Left lung (tissue), 10 donors: ENCODE results near the gene FOCAD. TPM values are rescaled to one million over a fixed set of nuclear protein-coding genes. Genes with fewer than 3 reads are reported as not detected.

ENCODE experiments used
- ATAC-seq: fragments of 200-7000 bp; cut with Tn5 transposase; one replicate; pipeline ENCODE4 v1.9.1; 2020; ENCODE audit warnings: moderate library complexity
- DNase-seq, 4 donors: peaks; one replicate each; pipeline ENCODE4 v3.0.0-alpha.2; 2013 to 2020
- H3K27ac ChIP-seq, 2 donors: fragments of 200-600 bp; sonication (generic) in 1 of 2; one replicate each; pipeline versions ENCODE4 v1.5.0 to v1.8.0; 2020 to 2021
- H3K27me3 ChIP-seq, 2 donors: fragments of 200-600 bp; sonication (generic) in 1 of 2; one replicate each; pipeline versions ENCODE4 v1.5.0 to v1.8.0; 2020 to 2021
- H3K36me3 ChIP-seq, 2 donors: fragments of 200-600 bp; sonication (generic) in 1 of 2; one replicate each; pipeline versions ENCODE4 v1.5.0 to v1.8.0; 2020 to 2021
- H3K4me1 ChIP-seq, 2 donors: fragments of 200-600 bp; one replicate each; pipeline ENCODE4 v1.8.0; 2021
- H3K4me3 ChIP-seq, 2 donors: fragments of 200-600 bp; sonication (generic) in 1 of 2; one replicate each; pipeline versions ENCODE4 v1.5.0 to v1.8.0; 2020 to 2021; ENCODE audit warnings: mild to moderate bottlenecking in 1 of 2
- H3K9me3 ChIP-seq, 2 donors: fragments of 200-600 bp; sonication (generic) in 1 of 2; one replicate each; pipeline versions ENCODE4 v1.5.0 to v1.8.0; 2020 to 2021
- CTCF ChIP-seq, 2 donors: fragments of 200-600 bp; sonication (generic) in 1 of 2; IDR thresholded peaks; one replicate each; pipeline versions ENCODE4 v1.5.0 to v1.8.0; 2021; ENCODE audit warnings: antibody characterized with exemption in 2 of 2
- intact Hi-C, 2 donors: fragments of 100-400 bp; cut with DNase I; formaldehyde crosslinking; loops; one replicate each; pipeline versions ENCODE4 v1.11.2 to v1.14.2; 2022
- polyA plus RNA-seq, 6 donors: library from polyadenylated mRNA; unstranded; fragments of 120-200 nt; gene quantifications; one replicate each; pipeline ENCODE4 v1.2.1, GENCODE V29; 2013; ENCODE audit not compliant: insufficient read length in 6 of 6
- total RNA-seq, 2 donors: library from RNA; stranded (reverse); fragmentation: NEBNext Ultra II Directional; extraction: Animal tissue kit (Norgen Biotek cat#: 25700); gene quantifications; one replicate each; pipeline ENCODE4 v1.2.1, GENCODE V29; 2021
- donor health status: DM: no; HTN: yes; CAD: no.
- donor health status: DM: no; HTN: no; CAD: no.

FOCAD gene
- total and polyA plus RNA-seq, 8 donors = 23.6 to 43.1 (median 29.9) TPM

DNA sequence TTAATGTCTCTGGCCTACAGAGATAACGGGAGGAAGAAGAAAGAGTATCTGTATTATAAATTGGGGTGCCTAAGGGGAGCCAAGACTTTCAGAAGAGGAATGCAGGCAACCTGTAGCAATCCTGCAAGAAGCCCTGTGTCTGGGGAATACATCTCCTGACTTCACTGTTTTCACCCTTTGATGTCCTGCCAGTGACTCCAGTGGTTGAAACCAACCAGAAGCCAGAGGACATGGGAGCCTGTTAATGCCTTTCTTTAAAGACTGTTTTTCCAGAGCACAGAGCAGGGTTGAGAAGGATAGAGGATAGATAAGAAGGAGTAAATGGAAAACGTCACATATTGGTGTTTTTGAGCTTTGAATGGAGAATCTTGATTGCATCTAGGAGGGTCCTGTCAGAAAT, 196.2 kb downstream of the FOCAD start:
- DNase-seq (no peak), ATAC-seq (no peak)
- intact Hi-C loops = no loop called here
- no peaks in the 10 kb centered on the region for H3K4me1 ChIP-seq
- no peaks in the 10 kb centered on the region for H3K27me3 ChIP-seq
- TF ChIP-seq CTCF (IDR thresholded peaks at IDR 0.05) = no peak
- H3K36me3 ChIP-seq = peaks cover 0 to 23% of the 10 kb centered on the region in 2 donors
- H3K27ac ChIP-seq = no peak overlapping the region
- no peaks in the 10 kb centered on the region for H3K9me3 ChIP-seq
- no peak overlapping the region for H3K4me3 ChIP-seq

DNA sequence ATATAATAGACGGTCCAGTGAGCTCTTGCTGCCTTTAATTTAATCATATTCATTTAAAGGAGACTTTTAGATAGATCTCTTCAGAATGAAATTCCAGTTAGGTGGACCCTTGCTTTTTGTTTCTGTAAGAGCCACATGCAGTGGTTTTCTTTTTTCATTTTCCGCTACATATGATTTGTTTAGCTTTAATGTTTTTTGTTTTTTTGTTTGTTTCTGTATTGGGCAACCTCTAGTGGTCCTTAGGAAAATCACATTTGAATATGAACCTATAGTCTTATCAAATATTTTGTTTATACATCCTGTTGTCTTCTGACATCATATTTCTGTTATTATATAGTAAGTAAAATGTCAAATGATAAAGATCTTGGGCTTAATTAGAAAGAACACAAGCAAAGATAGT, 196.6 kb downstream of the FOCAD start:
- no peaks in the 10 kb centered on the region for H3K27me3 ChIP-seq
- DNase-seq (no peak), ATAC-seq (no peak)
- peaks cover 0 to 23% of the 10 kb centered on the region in 2 donors for H3K36me3 ChIP-seq
- no peaks in the 10 kb centered on the region for H3K4me1 ChIP-seq
- no peaks in the 10 kb centered on the region for H3K9me3 ChIP-seq
- intact Hi-C loops = no loop called here
- no peak overlapping the region for H3K4me3 ChIP-seq
- no peak overlapping the region for H3K27ac ChIP-seq
- TF ChIP-seq CTCF (IDR thresholded peaks at IDR 0.05) = no peak

GRCh38 chr9:20884985-20885593, 201.0 kb downstream of the FOCAD start:
- Histone ChIP-seq H3K27me3 (no peaks in the 10 kb centered on the region), H3K4me1 (no peaks in the 10 kb centered on the region), H3K27ac (no peak overlapping the region), H3K9me3 (no peaks in the 10 kb centered on the region), H3K36me3 (peaks cover 0 to 23% of the 10 kb centered on the region in 2 donors), H3K4me3 (no peak overlapping the region)
- intact Hi-C loops = no loop called here
- ATAC-seq = peak; percentile 61
- peak; percentile 58 to 66 for TF ChIP-seq CTCF (IDR thresholded peaks at IDR 0.05)
- DNase-seq = peak in 3 of 4 donors; percentile 6 to 42 (median 40)

DNA sequence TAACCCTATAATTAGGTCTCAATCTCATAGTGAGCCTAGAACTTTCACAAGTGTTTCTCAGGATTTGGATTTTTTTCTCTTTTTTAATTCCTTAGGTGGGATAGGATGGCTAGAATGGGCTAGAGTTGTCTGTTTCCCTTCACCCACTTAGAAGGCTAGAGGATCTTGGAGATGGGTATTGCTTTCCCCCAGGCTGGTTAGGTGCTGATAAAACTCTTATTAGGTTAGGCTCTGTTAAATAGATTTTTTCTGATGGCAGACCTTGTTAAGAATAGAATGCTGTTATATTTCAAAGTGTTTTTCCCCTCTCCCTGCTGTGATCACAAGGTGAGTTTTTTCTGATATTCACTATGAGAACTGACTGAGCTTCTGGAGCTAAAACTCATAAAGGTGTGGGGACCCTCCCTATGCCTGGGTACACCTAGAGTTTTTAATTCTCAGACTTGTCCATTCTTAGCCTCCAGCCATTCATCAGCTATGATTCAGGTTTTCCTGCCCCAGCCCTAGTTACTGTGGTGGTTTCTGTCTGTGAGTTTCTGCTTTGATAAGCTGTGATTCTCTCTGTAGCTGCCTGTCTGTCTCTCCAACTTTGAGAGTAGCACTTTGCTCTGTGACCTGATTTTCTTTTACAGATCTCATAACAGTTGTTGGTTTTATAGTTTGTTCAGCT, 215.0 kb downstream of the FOCAD start:
- no peak for ATAC-seq
- no peaks in the 10 kb centered on the region for H3K9me3 ChIP-seq
- H3K4me1 ChIP-seq = no peaks in the 10 kb centered on the region
- no peak for DNase-seq
- no peaks in the 10 kb centered on the region for H3K27me3 ChIP-seq
- H3K36me3 ChIP-seq = no peaks in the 10 kb centered on the region
- TF ChIP-seq CTCF (IDR thresholded peaks at IDR 0.05) = no peak
- no peak overlapping the region for H3K4me3 ChIP-seq
- intact Hi-C loops = no loop called here
- no peak overlapping the region for H3K27ac ChIP-seq

GRCh38 chr9:20903212-20903611, 219.2 kb downstream of the FOCAD start:
- ATAC-seq (no peak), DNase-seq (no peak)
- intact Hi-C loops = no loop called here

More at GRCh38 chr9:20903212-20903611, 219.2 kb downstream of the FOCAD start:
- no peak for TF ChIP-seq CTCF (IDR thresholded peaks at IDR 0.05)
- H3K9me3 ChIP-seq = no peaks in the 10 kb centered on the region
- no peaks in the 10 kb centered on the region for H3K27me3 ChIP-seq
- H3K36me3 ChIP-seq = no peaks in the 10 kb centered on the region
- no peak overlapping the region for H3K4me3 ChIP-seq
- H3K27ac ChIP-seq = no peak overlapping the region
- no peaks in the 10 kb centered on the region for H3K4me1 ChIP-seq
